Breast epithelium (tissue), 4 donors: ENCODE measurements around the gene RPEL1. TPM values are rescaled to one million over a fixed set of nuclear protein-coding genes. Genes with fewer than 3 reads are reported as not detected.
A peak's percentile ranks its signal among the peaks of the same experiment; 100 is the strongest.

Experiments used
- DNase-seq, 2 donors: peaks; one replicate each; pipeline ENCODE4 v3.0.0-alpha.2; 2019; ENCODE audit warnings: low spot score in 2 of 2
- H3K27ac ChIP-seq, 2 donors: fragments of 200-600 bp; sonication (generic) in 1 of 2; one replicate each; pipeline ENCODE4 v1.5.1; 2016 to 2019; ENCODE audit warnings: mild to moderate bottlenecking in 1 of 2
- H3K27me3 ChIP-seq, 2 donors: fragments of 200-600 bp; sonication (generic) in 1 of 2; one replicate each; pipeline versions ENCODE4 v1.5.1 to v1.6.0; 2017 to 2019; ENCODE audit warnings: control low read depth in 1 of 2, mild to moderate bottlenecking in 1 of 2
- H3K36me3 ChIP-seq: fragments of 200-600 bp; one replicate; pipeline ENCODE4 v1.5.1; 2019
- H3K4me1 ChIP-seq, 2 donors: fragments of 200-600 bp; sonication (generic); one replicate each; pipeline ENCODE4 v1.5.1; 2016 to 2019; ENCODE audit warnings: control low read depth in 1 of 2
- H3K4me3 ChIP-seq, 3 donors: fragments of 200-600 bp; sonication (generic); 1 replicate in 2 of 3; 2 replicates in 1 of 3; pipeline ENCODE4 v1.5.1; 2016 to 2019; ENCODE audit warnings: mild to moderate bottlenecking in 3 of 3, moderate library complexity in 2 of 3
- H3K9me3 ChIP-seq, 2 donors: fragments of 200-600 bp; sonication (generic) in 1 of 2; one replicate each; pipeline ENCODE4 v1.5.1; 2016 to 2019; ENCODE audit warnings: control low read depth in 1 of 2
- CTCF ChIP-seq, 3 donors: fragments of 450-650 bp; IDR thresholded peaks; one replicate each; pipeline ENCODE4 v1.5.1; 2016 to 2017; ENCODE audit warnings: antibody characterized with exemption in 3 of 3, mild to moderate bottlenecking in 3 of 3, moderate library complexity in 3 of 3
- POLR2A ChIP-seq: fragments of 450-650 bp; IDR thresholded peaks from one replicate; pipeline ENCODE4 v1.6.1; 2016; ENCODE audit warnings: antibody characterized with exemption, mild to moderate bottlenecking, moderate library complexity
- POLR2AphosphoS5 ChIP-seq, 3 donors: sonication (generic); formaldehyde crosslinking; IDR thresholded peaks; one replicate each; pipeline ENCODE4 v1.6.1; 2017; ENCODE audit warnings: antibody characterized with exemption in 3 of 3
- intact Hi-C: fragments of 100-400 bp; cut with DNase I; formaldehyde crosslinking; loops from one replicate; pipeline ENCODE4 v1.15.1; 2023; ENCODE audit warnings: low total_unique reads
- total RNA-seq, 3 donors: library from RNA; depleted of rRNA; stranded (reverse); fragments of >200 nt; gene quantifications; one replicate each; pipeline ENCODE4 v1.1.0, GENCODE V29; 2016

RPEL1 gene
- total RNA-seq, 3 donors from 2014 or later, result 0.33 TPM; not detected in 2

DNA sequence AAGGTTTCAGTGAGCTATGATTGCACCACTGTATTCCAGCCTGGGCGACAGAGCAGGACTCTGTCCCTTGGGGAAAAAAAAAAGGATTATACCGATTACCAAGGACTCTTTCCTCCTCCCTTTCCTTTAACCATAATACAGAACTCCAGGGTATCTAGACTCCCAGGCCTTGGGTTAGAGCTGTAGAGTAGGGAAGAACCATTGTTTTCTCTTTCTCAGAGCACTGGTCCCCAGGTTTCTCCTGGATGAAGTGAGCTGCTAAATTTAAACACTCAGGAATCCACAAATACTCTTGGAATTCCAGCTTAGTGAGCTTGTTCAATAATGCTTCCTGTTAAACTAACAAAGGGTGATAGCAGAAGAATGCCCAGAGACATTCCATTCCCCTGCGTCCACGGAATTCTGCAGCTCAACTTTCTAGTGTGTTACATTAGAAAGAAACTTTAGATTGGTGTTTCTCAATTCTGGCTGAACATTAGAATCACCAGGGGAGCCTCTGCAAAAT, 14.6 kb upstream of the RPEL1 start:
- no peaks in the 10 kb centered on the region for H3K9me3 ChIP-seq
- H3K4me1 ChIP-seq, result no peaks in the 10 kb centered on the region
- H3K27ac ChIP-seq, result peak overlapping the region; percentile 70 to 79
- peak in 1 of 2 donors; percentile 32 for DNase-seq
- no peaks in the 10 kb centered on the region for H3K36me3 ChIP-seq
- intact Hi-C loops, result no loop called here
- TF ChIP-seq POLR2AphosphoS5 (IDR thresholded peaks at IDR 0.05) (no peak), POLR2A (no peak), CTCF (IDR thresholded peaks at IDR 0.05) (no peak)
- H3K27me3 ChIP-seq, result no peaks in the 10 kb centered on the region
- no peak overlapping the region for H3K4me3 ChIP-seq

- TF ChIP-seq POLR2A, result no peak
- no peak for TF ChIP-seq POLR2AphosphoS5 (IDR thresholded peaks at IDR 0.05)
- DNase-seq, result no peak
- H3K36me3 ChIP-seq, result no peaks in the 10 kb centered on the region
- H3K9me3 ChIP-seq, result no peaks in the 10 kb centered on the region
- intact Hi-C loops, result no loop called here
- H3K27ac ChIP-seq, result peak overlapping the region in 1 of 2 donors; percentile 79
- H3K27me3 ChIP-seq, result no peaks in the 10 kb centered on the region
- no peaks in the 10 kb centered on the region for H3K4me1 ChIP-seq
- no peak overlapping the region for H3K4me3 ChIP-seq
Observed at GRCh38 chr10:103232131-103232673, 13.5 kb upstream of the RPEL1 start.

GRCh38 chr10:103232772-103233488, 12.8 kb upstream of the RPEL1 start:
- Histone ChIP-seq H3K27me3 (no peaks in the 10 kb centered on the region), H3K27ac (no peak overlapping the region), H3K4me3 (no peak overlapping the region), H3K9me3 (no peaks in the 10 kb centered on the region), H3K36me3 (no peaks in the 10 kb centered on the region), H3K4me1 (no peaks in the 10 kb centered on the region)
- intact Hi-C loops, result no loop called here
- DNase-seq, result no peak
- TF ChIP-seq POLR2A (no peak), CTCF (IDR thresholded peaks at IDR 0.05) (no peak), POLR2AphosphoS5 (IDR thresholded peaks at IDR 0.05) (no peak)

DNA sequence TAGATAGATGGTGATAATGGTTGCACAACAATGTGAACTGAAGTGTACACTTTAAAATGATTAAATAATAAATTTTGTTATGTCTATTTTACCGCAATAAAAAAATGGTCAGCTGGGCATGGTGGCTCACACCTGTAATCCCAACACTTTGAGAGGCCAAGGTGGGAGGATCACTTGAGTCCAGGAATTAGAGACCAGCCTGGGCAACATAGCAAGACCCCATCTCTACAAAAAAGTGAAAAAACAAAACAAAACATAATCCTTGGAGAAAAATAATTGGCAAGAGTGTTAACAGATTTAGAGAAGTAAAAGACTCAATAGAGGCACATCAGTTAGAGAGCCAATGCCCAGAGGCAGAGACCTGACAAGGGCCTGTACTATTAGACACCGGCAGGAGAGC, 9.9 kb upstream of the RPEL1 start:
- no peak overlapping the region for H3K4me3 ChIP-seq
- H3K27me3 ChIP-seq, result no peaks in the 10 kb centered on the region
- H3K9me3 ChIP-seq, result no peaks in the 10 kb centered on the region
- H3K27ac ChIP-seq, result no peak overlapping the region
- intact Hi-C loops, result no loop called here
- no peak for DNase-seq
- no peak for TF ChIP-seq POLR2AphosphoS5 (IDR thresholded peaks at IDR 0.05)
- TF ChIP-seq POLR2A, result no peak
- no peak for TF ChIP-seq CTCF (IDR thresholded peaks at IDR 0.05)
- no peaks in the 10 kb centered on the region for H3K36me3 ChIP-seq
- no peaks in the 10 kb centered on the region for H3K4me1 ChIP-seq

DNA sequence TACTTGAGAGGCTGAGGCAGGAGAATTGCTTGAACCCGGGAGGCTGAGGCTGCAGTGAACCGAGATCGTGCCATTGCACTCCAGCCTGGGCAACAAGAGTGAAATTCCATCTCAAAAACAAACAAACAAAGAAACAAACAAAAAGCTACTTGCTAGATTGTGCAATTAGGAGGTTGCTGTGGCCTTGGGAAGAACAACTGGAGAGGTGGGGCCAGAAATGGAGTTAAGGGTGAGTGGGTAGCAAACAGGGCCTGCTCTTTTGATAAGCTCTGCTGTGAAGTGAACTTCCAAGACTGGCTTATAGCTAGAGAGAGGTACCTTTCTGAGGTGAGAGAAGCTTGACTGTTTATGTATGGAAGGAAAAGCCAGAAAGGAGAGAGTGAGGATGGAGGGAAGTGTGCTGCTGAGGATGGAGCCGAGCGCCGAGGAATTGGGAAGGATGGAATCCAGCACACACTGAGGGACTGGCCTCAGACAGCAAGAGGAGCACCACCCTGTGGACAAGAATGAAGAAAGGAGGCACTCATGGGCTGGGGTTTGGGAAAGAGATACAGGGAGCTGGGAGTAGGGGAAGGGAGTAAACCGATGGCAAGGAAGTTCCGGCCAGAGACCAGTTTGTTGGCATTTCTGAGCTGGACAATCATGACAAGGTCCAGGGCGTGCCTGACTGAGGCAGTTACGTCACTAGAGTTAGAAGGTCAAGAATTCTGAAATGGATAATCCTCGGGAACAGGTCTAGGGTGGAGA, 7.0 kb upstream of the RPEL1 start:
- Histone ChIP-seq H3K27ac (peak overlapping the region in 1 of 2 donors; percentile 19), H3K4me3 (no peak overlapping the region), H3K27me3 (no peaks in the 10 kb centered on the region), H3K9me3 (no peaks in the 10 kb centered on the region), H3K4me1 (no peaks in the 10 kb centered on the region), H3K36me3 (no peaks in the 10 kb centered on the region)
- peak in 1 of 2 donors; percentile 32 for DNase-seq
- no peak for TF ChIP-seq CTCF (IDR thresholded peaks at IDR 0.05)
- TF ChIP-seq POLR2AphosphoS5 (IDR thresholded peaks at IDR 0.05), result no peak
- TF ChIP-seq POLR2A, result no peak
- intact Hi-C loops, result no loop called here
